GM21360 (cell line): Measurements from ENCODE around the gene UGT8.
"Not testable (repeated sequence)": the region's sequence is repeated elsewhere in the genome, so short reads cannot be mapped to it uniquely, and the experiment has no call there.

Experiments
- ATAC-seq: cut with Tn5 transposase; IDR thresholded peaks from one replicate; pipeline ENCODE4 v1.9.1; 2021; ENCODE audit warnings: mild to moderate bottlenecking, moderate library complexity; ENCODE audit not compliant: unreplicated experiment

Gene UGT8

DNA sequence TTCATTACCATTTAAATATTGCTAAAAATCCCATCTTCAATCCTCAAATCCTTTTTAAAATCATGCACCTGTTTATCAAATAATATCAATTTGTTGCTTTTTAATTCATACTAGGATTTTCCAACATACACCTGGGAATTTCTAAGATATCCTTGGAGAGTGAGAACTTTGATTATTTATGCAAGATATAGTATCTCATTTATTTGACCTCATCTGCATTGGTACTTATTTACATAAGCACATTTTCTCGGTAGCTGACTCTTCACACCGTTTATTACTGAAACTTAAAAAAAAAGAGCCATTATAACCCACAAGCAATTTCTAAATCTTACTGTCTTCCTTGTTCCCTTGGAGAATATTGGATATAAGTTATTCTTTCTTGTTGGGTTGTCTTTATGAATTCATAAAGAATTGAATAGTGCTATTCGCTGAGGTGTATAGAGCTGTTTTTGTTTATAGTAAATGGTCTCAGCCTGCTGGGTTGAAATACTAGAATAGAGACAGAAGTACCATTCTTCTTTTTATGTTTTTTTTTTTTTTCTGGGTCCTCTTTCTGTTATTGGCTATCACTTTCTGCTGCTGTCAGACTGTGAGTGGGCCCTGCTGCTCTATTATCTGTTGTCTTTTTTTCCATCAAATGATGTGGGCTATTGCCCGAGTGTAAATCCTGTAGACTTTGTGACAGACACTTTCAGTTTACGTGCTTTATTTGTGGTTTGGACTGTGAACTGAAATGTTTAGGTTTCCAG is 2.9 kb downstream of the UGT8 start:
- peak; percentile 42 for ATAC-seq

DNA sequence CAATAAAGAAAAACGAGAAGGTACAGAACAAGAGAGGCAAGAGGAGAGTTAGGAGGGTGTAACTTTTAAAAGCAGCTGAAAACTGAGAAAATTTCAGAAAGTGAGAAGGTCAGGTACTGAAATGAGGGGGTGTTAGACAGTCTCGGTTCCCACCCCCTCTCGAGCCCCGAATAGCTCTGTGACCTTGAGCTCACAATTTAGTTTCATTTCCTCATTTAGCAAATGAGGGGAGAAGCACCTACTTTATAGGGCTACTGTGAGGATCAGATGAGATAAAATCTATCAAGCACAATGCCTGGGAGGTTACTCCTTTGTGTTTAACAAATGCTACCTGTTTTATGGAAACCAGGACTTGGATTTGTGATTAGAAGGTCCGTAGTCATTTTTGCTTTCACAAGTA is 4.9 kb downstream of the UGT8 start:
- ATAC-seq, result peak; percentile 95

DNA sequence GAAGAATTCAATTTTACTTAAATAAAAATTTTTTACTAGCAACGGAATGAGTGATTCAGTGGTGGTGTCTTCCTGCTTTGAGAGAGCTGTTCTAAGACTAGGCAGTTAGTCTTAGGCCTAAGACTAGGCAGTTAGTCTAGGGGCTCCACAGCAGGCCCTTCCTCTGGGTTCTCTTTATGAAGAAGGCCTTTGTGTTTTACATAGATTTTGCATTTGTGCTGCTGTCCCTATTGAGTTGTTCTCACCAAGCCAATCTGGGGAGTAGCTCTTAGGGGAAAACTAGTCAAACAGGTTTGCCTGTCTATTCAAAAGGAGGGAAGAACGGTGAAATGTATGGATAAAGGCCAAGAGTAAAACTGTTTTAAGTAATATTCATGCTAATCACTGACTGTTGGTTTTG is 7.6 kb downstream of the UGT8 start:
- no peak for ATAC-seq

DNA sequence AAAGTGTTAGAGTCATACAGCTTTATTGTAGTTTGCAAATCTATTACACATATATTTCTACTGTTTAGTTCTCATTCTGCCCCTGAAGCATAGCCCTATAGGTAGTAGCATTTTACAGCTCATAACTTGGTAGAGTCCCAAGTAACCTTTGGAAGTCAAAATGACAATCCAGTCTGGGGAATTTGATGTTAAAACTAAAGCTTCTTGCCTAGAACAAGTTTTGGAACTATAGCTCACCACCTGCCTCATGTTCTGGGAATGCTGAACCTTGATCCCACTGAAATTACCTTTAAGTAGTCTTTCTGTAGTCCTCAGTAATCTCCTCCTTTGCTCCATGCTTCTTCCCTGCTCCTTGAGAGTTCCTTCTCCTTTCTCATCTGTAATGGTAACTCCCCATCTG is 8.4 kb downstream of the UGT8 start:
- no peak for ATAC-seq

DNA sequence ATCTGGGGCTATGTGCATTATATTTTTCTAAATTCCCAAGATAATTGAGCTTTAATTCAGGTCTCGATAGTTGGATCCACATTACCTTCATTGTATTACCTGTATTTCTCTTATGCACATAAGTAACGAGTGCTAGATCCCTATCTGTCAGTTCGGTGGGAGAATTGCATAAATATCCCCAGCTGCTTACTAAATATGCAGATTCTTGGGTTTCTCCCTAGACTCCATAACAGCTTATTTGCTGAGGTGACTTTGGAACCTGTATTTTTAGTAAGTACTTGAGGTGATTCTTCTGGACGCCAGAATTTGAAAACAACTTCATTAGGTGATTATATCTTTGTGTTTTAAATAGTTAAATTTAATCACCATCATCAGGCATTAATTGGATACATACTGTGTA is 15.0 kb downstream of the UGT8 start:
- no peak for ATAC-seq

DNA sequence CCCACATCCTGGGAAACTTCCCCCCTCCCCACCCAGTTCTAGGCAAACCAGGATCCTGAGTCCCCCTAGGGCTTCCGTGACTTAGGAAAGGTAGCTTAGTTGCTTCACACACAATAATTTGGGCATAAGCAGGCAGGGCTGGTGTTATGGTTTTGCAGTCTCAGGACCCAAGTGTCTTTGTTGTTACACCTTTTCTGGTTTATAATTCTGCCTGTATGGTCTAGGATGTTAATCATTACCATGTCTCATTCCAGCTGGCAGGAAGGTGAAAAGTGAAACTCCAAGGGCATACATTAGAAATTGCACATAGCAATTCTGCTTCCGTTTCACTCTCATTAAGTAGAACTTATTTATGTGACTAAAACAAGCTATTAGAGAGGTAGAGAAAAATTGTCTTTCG is 16.8 kb downstream of the UGT8 start:
- no peak for ATAC-seq

DNA sequence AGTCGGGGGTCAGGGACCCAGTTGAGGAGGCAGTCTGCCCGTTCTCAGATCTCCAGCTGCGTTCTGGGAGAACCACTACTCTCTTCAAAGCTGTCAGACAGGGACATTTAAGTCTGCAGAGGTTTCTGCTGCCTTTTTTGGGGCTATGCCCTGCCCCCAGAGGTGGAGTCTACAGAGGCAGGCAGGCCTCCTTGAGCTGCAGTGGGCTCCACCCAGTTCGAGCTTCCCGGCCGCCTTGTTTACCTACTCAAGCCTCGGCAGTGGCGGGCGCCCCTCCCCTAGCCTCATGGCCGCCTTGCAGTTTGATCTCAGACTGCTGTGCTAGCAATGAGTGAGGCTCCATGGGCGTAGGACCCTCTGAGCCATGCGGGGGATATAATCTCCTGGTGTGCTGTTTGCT is 17.4 kb downstream of the UGT8 start:
- ATAC-seq, result not testable (repeated sequence)

DNA sequence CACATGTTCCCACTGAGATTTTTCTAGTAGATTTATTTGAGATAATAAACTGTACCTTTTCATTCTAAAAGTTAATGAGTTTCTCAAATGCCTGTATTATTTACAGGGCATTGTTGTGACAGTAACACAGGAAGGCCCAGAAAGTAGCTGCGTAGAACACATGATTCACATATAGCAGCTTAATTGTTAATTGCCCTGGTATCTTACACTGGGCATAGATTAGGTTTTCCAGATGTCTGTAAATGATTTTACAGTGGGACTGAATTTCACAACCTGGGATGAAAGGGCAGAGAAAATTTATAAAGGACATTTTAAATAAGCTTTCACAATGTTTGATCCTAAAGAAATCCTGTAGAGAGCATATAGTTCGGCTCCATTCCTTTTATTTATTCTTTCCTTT is 27.6 kb downstream of the UGT8 start:
- ATAC-seq, result no peak

DNA sequence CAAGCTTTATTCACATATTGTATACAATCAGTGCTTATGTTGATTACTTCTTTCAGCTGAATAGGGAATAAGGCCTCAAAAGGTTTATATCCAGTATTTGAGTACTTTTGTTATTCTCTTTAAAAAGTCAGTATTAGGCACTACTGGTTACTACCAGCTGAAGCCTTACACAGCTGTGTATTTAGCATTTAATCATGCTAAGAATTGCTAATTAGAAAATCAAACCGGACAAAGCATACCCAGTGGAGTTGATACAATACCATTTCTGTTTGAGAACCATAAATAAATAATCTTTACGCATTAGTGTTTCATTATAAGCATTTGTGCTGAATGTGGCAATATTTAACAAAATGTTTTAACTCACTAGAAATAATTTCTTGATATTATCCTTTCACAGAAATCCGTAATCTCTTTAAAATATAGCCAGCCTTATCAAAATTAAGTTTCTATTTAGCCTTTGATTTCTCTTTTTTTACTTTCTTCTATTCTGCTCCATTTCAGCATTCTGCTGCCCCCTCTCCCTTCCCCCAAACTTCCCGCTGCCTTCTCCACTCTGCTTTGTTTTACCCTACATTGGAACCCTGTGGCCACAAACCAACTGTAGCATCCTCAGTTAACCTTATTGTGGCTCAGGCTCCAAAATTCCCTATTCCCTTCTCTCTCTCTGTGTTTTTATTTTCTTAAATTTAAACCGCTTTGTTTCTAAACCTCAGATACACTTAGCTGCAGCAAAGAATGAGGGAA is 37.8 kb downstream of the UGT8 start:
- no peak for ATAC-seq

DNA sequence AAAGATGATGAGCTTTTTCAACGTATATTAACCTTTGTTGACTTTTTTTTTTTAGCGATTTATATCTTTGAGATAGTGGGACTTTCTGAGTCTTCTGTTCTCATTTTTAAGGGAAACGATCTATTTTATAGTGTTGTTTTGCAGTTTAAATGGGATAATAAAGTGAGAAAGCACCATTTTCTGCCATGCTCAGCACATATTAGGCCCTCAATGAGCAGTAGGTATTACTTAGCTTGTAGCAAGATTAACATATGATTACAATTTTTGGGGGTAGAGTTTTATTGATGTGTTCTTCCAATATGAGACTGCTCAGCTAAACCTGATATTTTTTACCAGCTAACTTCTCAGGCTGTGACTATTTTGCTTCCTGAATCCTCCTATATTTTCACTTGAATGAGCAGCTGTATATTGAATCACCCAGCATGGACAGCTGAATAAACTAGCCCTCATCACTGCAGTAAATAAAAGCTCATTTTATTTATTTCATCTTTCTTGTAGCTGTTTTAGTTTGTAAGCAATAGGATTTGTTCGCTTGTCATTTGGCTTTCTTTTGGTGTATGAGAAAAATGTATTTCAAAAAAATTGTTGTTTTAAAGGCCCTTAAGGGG is 43.7 kb downstream of the UGT8 start:
- no peak for ATAC-seq

DNA sequence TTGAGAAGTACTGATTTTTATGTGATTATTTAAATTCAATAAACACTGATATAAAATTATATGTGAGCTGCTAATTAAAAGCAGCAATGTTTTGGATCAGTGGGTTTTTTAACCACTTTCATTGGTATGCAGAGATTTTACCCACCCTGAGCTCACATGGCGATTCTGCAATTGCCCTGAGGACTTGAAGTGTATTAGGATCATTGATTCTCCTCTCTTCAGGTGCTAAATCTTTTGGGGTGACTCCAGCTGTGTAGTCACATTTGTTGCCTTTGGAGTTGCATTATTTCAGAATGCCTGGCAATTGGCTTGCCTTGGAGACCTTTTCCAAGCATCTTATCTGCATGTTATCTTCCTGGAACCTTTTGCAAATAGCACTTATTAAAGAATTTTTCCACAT is 51.3 kb downstream of the UGT8 start:
- ATAC-seq, result no peak

DNA sequence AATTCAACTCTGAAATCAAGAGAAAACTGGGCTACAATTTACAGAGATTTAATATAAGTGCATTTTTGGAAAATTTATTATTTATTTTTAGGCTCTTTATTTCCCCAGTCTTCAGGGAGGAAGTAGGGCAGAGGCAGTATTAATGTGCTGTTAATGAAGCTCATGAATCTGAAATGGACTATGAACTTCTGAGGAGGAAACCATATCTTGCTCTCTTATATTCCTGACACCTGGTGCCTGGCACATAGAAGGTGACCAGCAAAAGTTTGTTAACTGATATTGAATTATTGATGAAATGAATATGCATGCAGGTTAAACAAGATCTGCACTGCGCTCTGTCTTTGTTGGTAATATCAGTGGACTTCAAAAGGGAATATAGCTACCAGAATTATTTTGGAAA is 55.1 kb downstream of the UGT8 start:
- no peak for ATAC-seq

DNA sequence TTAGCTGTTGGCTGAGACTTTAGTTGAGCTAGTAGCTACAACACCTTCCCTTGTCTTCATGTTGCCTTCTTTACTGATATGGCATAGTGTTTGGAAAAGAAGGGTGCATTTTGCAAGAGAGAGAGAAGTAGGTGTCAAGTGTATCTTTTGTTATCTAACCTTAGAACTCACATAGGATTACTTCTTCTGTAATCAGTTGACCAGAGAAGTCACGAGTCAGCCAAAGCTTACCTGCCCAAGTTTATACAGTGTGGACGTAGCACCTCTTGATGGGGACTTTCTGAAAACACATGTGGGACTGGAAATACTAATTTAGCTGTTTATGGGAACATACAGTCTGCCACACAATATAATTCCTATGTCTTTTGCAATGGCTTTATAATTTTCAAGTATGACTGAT is 56.0 kb downstream of the UGT8 start:
- no peak for ATAC-seq

DNA sequence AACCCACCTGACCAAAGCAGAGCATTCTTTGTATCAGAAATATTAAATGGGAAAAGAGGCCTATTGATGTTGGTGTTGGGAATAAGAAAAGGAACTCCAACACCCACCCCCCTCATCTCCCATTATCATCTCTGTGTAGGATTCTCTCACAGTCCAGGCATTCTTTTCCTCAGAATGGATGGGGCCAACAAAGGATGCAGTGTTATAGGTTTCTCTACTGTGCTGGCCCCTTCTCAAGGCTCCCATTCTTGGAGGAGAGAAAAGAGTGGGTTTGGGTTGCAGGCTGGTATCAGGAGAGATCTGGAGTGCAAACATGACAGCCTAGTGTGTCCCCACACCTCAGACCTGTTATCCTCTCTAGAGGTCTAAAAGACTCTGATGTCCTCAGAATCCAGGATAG is 59.6 kb downstream of the UGT8 start:
- no peak for ATAC-seq

DNA sequence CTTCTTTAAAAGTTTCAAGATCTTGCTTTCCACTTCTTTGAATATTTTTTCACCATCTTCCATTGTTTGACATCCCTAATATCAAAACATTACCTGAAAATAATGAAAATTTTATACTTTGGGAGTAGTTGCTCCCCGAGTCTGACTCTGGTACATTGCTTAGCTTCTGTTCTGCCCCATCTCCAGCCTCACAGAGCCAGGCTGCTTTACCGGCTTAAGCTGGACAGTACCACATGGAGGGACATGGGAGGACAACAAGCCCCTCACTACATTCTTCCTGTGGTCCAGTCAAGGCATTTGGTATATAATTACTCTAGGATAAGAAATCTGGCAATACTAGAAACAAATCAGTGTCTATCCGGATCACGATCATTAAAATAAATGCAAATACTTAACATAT is 60.2 kb downstream of the UGT8 start:
- ATAC-seq, result no peak

DNA sequence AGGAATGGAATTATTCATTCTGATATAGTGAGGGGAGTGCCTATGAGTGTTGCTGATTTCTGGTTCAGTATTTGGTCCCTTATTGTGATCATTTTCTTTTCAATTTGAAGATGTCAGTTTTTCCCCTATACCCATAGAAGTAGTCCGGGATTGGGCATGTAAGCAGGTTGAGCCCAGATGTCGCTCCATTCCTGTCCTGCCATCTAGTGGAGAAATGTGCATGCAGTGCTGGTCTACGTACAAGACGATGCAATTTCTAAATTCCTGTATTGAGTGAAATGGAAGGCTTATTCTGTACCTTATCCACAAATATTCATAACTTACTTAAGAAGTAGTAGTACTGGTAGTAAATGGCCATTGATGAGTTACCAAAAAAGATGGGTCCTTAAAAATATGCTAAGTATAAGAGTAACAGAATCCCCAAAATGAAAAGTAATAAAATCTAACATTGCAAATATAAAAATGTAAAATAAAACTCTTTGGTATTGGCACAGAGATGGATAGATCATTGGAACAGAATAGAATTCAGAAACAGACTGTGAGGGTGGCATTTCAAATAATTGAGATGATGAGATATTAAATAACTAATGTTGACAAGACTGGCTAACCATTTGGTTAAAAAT is 60.9 kb downstream of the UGT8 start:
- peak; percentile 98 for ATAC-seq

DNA sequence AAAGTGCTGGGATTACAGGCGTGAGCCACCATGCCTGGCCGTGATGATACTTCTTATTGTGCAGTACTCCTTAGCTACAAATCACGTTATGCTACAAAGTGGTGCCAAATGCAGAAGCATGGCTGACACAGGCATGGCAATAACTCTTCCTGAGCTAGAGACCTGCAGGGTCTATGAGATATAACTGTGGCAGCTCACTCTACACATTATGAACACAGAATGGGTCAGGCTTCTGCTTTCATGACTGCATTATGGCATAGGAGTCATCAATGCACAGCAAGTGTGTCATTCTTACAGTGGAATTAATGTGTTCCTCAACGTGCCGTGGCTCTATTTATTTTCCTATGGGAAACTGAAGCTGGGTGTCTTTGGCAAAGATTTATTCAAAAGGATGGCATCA is 64.5 kb downstream of the UGT8 start:
- no peak for ATAC-seq

DNA sequence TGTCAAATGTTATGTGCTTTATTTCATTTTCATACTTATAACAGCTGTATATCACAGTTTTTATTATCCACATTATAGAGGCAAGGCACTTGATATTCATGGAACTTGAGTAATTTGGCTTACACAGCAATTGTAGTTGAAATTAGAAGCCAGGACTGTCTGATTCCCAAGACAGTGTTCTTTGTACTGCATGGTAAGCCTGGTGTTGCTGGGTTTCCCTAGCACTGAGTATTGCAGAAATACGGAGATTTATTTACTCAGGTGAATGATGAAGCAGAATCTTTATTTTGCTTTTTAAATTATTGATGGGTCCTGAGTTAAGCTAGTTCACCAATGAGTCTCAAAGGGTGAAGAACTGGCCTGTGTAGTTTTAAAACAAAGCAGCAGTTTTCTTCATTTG is 70.0 kb downstream of the UGT8 start:
- ATAC-seq, result no peak

DNA sequence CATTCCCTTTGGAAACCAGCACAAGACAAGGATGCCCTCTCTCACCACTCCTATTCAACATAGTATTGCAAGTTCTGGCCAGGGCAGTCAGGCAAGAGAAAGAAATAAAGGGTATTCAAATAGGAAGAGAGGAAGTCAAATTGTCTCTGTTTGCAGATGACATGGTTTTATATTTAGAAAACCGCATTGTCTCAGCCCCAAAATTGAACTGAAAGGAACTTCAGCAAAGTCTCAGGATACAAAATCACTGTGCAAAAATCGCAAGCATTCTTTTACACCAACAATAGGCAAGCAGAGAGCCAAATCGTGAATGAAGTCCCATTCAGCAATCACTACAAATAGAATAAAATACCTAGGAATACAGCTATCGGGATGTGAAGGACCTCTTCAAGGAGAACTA is 72.1 kb downstream of the UGT8 start:
- ATAC-seq, result peak; percentile 75

DNA sequence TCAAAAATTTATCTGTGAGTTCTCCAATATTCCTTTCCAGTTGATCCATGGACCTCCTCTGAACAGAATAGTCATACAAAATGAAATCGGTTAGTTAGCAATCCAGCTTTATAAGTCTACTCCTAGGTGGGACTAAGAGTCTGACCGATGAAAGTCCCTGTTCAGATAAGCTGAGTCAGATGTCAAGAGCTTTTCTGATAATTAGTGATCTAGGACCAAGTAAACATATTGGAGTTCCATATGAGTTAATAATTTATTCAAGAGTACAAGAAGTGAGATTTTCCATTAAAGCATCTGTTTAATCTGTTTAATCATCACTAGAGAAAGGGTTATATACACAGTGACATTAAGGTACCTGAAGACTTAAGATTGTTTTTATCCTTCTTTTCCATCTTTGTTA is 74.7 kb downstream of the UGT8 start:
- no peak for ATAC-seq

DNA sequence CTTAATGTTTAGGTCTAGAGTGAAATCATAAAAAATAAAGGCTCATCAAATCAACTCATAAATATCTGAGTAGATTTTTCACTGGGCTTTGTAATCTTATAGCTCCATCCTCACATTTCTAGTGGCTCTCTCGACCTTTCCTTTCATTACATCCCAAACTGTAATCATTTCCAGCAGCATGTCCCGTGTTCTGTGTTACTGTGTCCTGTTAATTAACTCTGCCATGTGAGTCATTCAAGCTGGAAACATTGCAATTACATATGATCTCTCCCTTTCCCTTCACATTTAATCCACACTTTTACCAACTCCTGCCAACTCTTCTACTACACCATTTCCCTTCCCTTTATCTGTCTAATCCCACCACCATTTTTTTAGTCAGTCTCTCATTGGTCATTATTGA is 75.5 kb downstream of the UGT8 start:
- no peak for ATAC-seq
